NAMALWA (cell line): ENCODE results near the gene XAB2.
"Not testable (repeated sequence)": the region's sequence is repeated elsewhere in the genome, so short reads cannot be mapped to it uniquely, and the experiment has no call there.

Experiments
- DNase-seq: peaks from one replicate; pipeline ENCODE4 v3.0.0-alpha.2; 2015; ENCODE audit warnings: low spot score

The XAB2 gene

DNA sequence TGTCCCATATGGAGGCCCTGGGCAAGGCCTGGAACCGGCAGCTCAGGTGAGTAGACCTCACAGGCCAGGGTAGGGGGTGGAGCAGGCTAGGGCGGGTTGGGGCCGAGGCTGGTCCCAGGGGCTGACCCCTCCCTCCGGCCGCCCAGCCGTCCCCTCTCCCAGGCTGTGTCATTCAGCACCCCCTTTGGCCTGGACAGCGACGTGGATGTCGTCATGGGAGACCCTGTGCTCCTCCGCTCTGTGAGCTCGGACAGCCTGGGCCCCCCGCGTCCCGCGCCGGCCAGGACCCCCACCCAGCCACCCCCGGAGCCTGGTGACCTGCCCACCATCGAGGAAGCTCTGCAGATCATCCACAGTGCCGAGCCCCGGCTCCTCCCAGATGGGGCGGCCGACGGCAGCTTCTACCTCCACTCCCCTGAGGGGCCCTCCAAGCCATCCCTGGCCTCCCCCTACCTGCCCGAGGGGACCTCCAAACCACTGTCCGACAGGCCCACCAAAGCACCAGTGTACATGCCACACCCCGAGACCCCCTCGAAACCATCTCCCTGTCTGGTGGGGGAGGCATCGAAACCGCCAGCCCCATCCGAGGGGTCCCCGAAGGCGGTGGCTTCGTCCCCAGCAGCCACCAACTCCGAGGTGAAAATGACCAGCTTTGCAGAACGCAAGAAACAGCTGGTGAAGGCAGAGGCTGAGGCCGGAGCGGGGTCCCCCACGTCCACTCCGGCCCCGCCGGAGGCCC lies 17.6 kb downstream of the XAB2 start:
- no peak for DNase-seq

DNA sequence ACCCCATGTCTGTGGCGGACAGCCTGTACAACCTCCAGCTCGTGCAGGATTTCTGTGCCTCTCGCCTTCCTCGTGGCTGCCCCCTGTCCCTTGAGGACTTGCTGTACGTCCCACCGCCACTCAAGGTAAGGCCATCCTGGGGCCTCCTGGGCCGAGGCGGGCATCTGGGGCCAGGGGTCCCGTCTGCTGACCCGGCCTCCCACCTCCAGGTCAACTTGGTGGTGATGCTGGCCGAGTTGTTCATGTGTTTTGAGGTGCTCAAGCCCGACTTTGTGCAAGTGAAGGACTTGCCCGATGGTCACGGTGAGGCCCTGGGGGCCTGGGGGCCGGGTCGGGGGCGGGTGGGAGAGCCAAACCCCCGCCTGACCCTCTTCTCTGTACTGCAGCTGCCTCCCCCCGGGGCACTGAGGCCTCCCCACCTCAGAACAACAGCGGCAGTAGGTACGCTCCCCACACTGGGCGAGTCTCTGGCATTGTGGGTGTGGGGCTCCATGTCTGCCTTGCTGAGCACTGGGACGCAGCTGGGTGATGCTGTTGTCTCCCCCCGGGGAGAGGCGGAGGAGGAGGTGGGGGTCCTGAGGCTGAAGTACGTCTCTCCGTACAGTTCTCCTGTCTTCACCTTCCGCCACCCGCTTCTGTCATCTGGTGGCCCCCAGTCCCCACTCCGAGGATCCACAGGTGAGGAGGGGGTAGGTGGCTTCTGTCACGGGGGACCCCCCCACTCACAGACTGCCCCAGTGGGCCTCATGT lies 18.7 kb downstream of the XAB2 start:
- DNase-seq = no peak

DNA sequence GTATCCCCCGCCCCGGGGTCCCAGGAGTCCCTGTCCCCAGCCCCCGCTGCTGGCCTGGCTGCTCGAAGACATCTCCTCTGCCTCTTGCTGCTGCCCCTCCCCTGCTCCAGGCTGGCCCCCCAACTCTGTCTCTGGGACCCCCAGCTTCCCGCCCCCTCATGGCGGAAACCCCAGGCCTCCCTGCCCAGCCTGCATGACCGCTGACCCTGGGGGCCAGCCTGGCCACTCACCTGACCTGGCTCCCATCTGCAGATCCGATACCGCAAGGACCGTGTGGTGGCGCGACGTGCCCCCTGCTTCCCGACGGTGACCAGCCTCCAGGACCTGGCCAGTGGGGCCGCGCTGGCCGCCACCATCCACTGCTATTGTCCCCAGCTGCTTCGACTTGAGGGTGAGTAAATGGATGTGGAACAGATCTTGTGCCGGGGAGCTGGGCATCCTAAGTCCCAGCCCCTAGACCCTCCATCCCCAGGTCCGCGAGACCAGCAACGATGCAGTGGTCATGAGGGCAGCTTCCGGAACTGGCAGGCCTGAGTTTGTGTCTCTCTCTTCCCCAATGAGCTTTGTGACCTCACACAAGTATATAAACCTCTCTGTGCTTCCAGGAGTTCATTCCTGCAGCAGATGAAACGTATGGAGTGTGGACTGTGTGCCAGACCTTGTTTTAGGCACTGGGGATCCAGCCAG lies 21.3 kb downstream of the XAB2 start:
- DNase-seq = no peak

DNA sequence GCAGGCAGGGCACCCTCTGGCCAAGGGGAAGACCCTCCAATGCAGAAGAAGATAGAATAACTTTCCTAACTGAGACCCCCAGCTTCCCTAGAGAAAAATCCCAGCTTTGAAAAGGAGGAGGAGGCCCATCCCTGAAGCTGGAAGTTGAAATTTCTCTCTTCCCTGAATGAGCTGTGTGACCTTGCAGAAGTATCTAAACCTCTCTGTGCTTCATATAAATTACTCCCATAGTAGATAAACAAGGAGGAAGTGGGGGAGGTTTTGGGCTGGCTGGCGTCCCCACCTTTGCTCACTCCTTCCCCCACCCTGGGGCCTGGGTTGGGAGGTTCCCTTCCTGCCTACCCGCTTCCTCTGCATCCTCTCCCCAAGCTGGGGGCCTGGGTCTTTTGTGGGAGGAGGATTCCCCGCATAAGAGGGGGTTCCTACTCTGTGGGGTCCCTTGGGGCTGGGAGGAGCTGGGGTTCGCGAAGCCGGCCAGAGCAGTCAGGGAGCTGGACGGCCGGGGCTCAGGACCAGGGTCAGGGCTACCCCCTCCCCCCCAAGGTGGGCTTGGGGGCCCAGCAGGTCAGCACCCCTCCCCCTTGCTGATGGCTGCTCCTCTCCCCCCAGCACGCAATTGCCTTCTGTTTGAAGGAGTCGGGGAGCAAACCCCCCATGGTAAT lies 22.0 kb downstream of the XAB2 start:
- no peak for DNase-seq

DNA sequence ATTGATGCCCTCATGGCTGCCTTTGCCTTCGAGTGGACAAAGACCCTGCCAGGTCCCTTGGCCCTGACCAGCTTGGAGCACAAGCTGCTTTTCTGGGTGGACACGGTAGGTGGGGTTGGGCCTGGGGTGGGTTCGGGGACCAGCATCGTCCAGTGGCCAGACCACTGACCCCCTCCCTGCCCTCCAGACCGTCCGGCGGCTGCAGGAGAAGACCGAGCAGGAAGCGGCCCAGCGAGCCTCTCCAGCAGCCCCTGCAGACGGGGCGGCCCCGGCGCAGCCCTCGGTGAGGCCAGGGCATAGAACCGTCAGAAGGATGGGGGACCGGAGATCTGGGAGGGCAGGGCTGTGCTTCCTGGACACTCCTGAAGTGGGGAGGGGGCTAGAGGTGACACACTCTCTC lies 23.1 kb downstream of the XAB2 start:
- no peak for DNase-seq

DNA sequence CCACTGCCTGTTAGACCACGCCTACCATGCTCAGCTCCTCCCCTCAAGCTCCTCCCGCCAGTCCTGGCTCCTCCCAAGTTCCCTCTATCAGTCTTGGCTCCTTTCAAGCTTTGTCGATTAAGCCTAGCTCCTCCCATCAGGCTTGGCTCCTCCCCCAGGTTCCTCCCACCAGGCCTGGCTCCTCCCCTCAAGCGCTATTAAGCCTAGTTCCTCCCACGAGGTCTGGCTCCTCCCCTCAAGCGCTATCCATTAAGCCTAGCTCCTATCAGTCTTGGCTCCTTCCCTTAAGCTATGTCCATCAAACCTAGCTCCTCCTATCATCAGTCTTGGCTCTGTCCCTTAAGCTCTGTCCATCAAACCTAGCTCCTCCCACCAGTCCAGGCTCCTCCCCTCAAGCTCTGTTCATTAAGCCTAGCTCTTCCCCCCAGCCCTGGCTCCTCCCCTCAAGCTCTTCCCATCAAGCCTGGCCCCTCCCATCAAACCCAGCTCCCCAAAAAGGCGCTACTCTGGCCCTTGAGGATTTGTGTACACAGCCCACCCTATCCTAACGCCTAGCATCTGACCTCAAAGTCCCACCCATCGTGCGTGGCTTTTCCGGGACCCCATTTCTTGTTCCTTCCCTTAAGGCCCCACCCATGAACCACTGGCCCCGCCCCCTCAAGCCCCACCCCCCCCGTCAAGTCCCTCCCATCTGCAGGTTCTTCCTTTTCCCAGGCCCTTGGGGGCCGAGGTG lies 23.7 kb downstream of the XAB2 start:
- DNase-seq = peak; percentile 99

DNA sequence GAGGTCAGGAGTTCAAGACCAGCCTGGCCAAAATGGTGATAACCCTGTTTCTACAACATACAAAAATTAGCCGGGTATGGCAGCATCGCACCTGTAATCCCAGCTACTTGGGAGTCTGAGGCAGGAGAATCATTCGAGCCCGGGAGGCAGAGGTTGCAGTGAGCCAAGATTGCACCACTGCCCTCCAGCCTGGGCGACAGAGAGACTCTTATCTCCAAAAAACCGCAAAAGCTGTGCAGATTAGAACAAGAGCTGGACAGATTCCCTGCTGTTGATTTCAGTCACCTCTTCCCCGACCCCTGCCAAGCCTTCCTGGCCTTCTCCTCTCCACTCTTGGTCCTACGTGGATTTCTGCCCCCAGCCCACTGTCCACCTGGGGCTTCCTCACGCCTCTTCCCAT lies 25.4 kb downstream of the XAB2 start:
- no peak for DNase-seq

DNA sequence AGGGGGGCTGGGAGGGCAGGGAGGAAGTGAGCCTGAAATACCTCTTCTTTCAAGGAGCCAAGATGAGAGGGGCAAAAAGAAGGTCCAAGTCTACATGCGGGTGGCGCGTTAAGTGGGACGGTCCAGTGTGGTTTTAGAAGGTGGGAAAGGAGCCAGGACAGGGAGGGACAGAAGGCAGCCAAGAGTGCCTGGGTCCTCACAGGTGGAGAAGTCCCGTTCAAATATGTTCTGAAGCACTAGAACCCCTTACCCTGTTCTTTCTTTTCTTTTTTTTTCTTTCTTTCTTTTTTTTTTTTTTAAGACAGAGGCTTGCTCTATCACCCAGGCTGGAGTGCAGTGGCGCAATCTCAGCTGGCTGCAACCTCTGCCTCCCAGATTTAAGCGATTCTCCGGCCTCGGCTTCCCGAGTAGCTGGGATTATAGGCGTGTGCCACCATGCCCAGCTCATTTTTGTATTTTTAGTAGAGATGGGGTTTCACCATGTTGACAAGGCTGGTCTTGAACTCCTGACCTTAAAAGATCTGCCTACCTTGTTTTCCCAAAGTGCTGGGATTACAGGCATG lies 26.3 kb downstream of the XAB2 start:
- no peak for DNase-seq

DNA sequence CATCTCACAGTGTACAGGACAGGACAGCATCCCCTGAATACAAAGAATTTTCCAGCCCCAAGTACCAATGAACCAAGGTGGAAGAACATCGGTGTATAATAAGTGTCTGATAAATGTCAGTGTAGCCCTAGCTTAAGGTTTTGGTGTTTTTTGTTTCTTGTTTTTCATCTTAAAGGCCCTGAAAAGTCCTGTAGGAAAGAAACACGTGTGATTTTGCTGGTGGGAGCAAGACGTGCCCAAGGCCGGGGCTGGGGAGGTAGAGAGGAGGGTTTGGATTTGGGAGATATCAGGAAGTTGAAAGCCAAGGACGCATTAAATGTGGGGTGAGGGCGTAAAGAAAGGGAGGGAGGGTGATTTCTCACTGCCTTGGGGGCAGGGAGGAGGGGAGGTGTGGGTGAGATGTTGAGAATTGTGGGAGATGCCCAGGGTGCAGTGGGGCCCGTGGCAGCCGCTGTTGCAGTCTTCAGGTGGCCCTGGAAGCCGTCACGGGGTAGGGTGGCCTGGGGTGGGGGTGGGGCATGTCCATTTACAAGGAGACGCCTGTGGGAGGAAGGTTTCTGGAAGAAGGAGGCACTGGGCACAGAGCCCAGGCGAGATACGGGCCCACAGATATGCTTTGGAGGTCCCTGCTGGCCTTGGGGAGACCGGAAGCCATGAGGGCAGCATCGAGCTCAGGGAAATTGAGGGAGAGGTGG lies 27.0 kb downstream of the XAB2 start:
- no peak for DNase-seq

DNA sequence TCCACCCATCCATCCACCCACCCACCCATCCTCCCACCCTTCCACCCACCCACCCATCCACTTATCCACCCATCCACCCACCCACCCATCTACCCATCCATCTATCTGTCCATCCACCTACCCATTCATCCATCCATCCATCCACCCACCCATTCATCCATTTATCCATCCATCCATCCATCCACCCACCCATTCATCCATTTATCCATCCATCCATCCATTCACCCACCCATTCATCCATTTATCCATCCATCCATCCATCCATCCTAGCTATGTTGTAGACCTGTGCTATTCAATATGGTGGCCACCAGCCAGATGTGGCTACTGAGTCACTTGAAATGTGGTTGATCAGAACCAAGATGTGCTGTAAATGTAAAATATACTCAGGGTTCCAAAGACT lies 28.6 kb downstream of the XAB2 start:
- no peak for DNase-seq

DNA sequence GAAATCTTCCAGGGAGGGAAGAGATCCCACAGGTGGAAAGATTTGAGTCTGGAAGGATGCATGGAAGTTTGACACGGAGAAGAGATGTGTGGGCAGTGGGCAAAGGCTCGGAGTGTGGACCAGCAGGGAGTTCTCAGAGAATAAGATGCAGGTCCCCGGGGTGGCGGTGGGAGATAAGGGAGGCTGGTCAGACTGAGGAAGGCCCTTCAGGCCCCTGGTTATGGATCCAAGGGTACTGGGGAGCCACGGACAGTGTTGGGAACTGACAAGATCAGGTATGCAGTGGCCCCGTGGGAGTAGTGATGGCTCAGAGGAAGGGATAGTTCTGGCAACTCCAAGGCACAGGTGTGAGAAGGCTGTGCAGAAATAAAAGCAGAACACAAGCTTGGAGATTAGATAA lies 31.2 kb downstream of the XAB2 start:
- no peak for DNase-seq

DNA sequence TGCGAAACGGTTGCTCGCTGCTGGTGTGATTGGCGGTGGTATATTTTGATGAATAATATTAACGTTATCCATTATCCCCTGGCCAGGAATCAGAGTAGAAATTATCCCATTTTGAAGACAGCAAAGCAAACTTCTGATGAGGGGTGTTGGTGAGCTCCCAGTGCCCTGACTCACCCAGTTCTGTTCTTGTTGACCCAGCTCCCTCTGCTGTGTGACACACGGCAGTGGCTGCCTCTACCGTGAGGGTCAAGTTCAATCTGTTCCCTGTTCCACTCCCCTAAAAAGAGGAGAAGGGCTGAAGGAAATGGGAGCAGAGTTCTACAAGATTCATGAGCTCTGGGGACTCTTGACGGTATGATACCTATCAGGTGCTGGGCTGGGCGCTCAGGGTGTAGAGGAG lies 31.7 kb downstream of the XAB2 start:
- no peak for DNase-seq

DNA sequence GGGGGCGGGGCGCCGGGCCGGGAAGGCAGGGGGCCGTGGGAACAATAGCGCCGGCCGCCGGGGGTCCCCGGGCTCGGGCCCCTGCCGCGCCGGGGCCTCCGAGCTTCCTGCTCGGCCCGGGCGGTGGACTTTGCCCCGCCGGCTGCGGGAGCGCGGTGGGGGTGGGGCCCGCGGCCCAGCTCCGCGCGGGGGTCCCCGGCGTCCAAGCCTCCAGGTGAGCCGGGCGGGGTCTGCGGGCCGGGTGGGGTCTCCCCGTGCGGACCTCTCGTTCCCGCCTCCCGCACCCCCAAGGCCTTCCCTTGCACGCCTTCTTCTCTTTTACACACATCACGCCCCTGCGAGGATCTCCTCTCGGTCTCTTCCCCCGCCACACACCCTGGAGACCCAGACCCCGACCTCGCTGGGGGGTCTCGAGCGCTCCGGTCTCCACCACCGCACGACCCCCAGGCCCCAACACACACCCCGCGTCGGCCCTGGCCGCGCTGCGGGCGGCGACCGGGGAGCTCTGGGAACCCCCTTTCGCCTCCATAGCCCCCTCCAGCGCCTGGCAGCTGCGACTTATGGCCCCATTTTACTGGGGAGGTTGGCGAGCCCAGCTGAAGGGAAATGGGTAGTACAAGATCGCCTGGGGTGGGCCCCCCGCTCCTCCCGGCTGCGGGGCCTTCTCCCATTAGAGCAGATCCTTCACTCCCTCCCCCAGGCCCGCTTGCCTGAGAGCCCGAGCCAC lies 33.0 kb downstream of the XAB2 start:
- no peak for DNase-seq

DNA sequence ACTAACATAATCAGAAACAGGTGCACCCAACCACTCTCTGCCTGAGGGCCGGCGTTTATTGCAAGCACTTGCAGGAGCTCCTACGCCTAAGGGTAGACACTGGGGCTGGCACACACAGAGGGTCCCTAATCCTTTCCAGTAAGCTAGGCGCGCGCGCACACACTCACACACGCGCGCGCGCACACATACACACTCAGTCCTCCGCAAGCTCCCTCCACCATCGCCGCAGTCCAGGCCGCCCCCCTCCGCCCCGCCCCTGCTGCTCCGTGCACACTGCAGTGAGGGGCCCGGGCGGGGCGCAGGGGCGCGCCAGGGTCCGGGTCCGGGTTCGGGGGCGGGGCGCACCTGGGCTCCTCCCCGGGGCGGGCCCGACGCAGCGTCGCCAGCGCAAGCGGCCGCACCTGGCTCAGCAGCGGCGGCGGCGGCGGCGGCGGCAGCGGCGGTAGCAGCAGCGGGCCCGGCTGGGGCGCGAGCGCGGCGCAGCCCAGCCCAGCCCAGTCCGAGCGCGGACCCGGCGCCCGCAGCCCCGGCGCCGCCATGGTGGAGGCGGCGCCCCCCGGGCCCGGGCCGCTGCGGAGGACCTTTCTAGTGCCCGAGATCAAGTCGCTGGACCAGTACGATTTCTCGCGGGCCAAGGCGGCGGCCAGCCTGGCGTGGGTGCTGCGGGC lies 33.7 kb downstream of the XAB2 start, which contains the start of gene CAMSAP3:
CAMSAP3 (plus strand) TSS at position 398 of the 668 bp plus-strand sequence; CDS start at position 538, 140 bp downstream.
- peak; percentile 75 for DNase-seq

DNA sequence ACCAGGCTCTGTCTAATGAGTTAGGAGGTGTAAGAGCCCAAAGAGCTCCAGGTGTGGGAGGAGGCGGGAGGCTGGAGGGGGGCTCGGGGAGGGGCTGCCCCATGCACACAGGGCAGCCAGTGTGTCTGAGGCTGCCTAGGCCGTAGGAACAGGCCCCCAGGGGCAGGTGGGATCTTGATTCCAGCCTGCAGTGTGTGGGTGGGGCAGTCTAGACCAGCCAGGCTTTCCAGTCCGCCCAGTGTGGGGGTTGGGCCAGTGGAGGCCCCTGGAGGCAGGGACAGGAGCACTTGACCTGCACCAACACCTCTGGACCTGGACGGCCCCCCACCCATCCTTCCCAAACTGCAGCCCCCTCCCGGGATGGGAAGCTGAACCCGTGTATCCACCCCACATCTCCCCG lies 39.1 kb downstream of the XAB2 start:
- no peak for DNase-seq

DNA sequence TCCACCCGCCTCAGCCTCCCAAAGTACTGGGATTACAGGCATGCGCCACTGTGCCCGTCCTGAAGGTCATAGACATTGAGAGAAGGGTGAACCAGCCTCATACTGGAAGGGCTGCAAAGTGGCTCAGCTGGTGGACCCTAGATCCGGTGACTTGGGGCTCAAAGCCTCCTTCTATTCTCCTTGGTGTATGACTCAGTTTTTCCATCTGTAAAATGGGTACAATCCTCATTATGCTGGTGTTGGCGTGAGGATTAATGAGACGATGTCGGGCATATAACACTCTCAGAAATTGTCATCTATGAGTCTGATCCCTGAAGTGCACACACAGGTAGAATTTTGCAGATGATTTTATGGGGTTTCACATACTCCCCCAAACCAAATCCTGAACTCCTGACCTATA lies 39.5 kb downstream of the XAB2 start:
- DNase-seq = no peak

DNA sequence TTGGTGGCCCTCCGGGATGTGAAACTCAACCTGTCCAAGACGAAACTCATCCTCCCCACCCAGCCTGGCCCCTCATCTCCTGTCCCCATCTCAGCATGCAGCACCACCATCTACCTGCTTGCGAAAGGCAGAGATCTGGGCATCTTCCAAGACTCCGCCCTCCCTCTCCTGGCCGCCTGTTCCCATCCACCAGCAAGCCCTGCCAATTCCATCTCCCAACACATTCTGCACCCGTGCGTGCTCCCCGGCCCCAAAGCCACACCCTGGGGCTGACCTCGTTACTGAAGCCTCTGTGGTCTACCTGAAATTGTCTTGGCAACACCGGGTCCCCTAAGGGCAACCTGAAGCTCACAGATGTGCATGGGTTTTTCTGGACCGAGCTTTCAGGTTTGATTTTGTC lies 46.9 kb downstream of the XAB2 start:
- no peak for DNase-seq

DNA sequence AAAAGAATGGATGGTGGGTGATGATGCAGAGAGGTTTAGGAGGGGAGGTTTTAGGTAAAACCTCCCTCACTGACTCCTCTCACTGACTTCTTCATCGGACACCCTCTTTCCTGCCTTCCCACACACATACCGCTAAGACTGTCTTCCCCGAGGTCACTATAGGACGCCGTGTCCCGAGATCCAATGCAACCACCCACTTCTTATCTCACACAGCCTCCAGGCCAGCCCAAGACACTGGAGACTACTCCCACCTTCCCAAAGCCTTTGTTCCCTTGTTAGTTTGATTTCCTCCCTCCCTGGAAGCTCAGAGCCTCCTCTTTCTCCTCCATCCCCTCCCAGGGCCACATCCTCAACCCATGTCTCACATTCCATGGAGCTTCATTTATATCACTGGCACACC lies 50.2 kb downstream of the XAB2 start:
- DNase-seq = no peak

DNA sequence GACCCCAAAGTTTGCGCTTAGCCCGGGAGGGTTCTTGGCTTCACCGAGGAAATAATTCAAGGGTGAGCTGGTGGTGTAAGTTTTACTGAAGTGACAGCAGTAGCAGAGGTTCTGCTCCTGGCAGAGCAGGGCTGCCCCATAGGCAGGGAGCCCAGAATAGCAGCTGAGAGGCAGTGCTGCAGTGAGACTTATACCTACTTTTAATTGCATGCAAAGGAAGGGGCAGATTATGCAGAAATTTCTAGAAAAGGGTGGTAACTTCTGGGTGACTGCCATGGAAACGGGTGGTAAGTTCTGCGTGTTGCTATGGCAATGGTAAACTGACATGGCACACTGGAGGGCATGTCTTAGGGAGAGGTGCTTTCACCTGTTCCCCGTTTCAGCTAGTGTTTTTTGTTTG lies 51.2 kb downstream of the XAB2 start:
- DNase-seq = peak; percentile 34

DNA sequence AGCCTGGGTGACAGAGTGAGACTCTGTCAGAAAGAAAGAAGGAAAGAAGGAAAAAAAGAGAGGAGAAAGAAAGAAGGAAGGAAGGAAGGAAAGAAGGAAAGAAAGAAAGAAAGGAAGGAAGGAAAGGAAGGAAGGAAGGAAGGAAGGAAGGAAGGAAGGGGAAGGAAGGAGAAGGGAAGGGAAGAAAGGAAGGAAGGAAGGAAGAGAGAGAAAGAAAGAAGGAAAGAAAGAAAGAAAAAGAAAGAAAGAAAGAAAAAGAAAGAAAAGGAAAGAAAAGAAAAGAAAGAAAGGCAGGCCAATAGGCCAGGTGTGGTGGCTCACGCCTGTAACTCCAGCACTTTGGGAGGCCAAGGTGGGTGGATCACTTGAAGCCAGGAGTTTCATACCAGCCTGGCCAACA lies 51.9 kb downstream of the XAB2 start:
- not testable (repeated sequence) for DNase-seq
